ENCODE data around the gene SLC25A15.
A peak's percentile ranks its signal among the peaks of the same experiment; 100 is the strongest.

The SLC25A15 gene

GRCh38 chr13:40789275-40790153 lies at the start of gene SLC25A15:
SLC25A15 (plus strand) TSS chr13:40789611; CDS start chr13:40793227, 3,616 bp downstream.
- peak within 1 kb of the TSS; percentile 55 for H3K27ac ChIP-seq (ENCODE audit: low read length)
- no peaks in the 10 kb centered on the region for H3K9me3 ChIP-seq (ENCODE audit: control insufficient read depth in 2 of 2, low read length in 2 of 2)
- H3K4me1 ChIP-seq (ENCODE audit: control insufficient read depth, insufficient read depth, low read length) = peaks cover 10% of the 10 kb centered on the region
- H3K4me3 ChIP-seq (ENCODE audit: low read length in 2 of 2) = peak within 1 kb of the TSS; percentile 76 to 80
- H3K9ac ChIP-seq (ENCODE audit: low read length in 2 of 2) = peak within 1 kb of the TSS; percentile 68 to 72
- H3K36me3 ChIP-seq (ENCODE audit: control insufficient read depth in 2 of 2, insufficient read depth in 2 of 2, low read length in 2 of 2) = peaks cover 0 to 2% of the 10 kb centered on the region in 2 donors
- no peaks in the 10 kb centered on the region for H3K27me3 ChIP-seq (ENCODE audit: control insufficient read depth in 1 of 2, insufficient read depth in 2 of 2, low read length in 2 of 2)

DNA sequence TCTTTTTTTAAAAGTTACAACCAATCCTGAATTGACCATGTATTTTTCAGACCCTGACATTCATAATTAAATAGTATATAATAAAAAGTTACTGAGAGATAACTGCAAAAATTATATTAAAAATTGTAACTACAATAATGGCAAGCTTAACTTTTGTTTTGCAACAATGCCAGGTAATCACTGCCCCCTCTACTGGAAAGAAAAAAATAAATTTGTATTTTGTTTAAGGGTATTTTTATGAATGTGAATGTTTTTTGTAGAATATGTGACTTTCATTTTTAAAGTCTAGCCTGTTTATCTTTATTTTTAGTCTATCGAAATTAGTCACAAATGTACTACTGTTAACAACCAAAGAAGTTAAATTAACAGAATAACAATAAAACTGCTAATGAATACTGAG lies 40.1 kb upstream of the SLC25A15 start:
- Histone ChIP-seq H3K27me3 (ENCODE audit: control insufficient read depth in 1 of 2, insufficient read depth in 2 of 2, low read length in 2 of 2) (no peaks in the 10 kb centered on the region), H3K36me3 (ENCODE audit: control insufficient read depth in 2 of 2, insufficient read depth in 2 of 2, low read length in 2 of 2) (peaks cover 10 to 20% of the 10 kb centered on the region in 2 donors), H3K9me3 (ENCODE audit: control insufficient read depth in 2 of 2, low read length in 2 of 2) (no peaks in the 10 kb centered on the region), H3K4me3 (ENCODE audit: low read length in 2 of 2) (no peak overlapping the region), H3K9ac (ENCODE audit: low read length in 2 of 2) (no peak overlapping the region), H3K4me1 (ENCODE audit: control insufficient read depth, insufficient read depth, low read length) (no peaks in the 10 kb centered on the region), H3K27ac (ENCODE audit: low read length) (no peak overlapping the region)

- H3K4me3 ChIP-seq (ENCODE audit: low read length in 2 of 2) = no peak overlapping the region
- no peaks in the 10 kb centered on the region for H3K4me1 ChIP-seq (ENCODE audit: control insufficient read depth, insufficient read depth, low read length)
- peaks cover 25% of the 10 kb centered on the region in 2 donors for H3K36me3 ChIP-seq (ENCODE audit: control insufficient read depth in 2 of 2, insufficient read depth in 2 of 2, low read length in 2 of 2)
- H3K27me3 ChIP-seq (ENCODE audit: control insufficient read depth in 1 of 2, insufficient read depth in 2 of 2, low read length in 2 of 2) = no peaks in the 10 kb centered on the region
- no peak overlapping the region for H3K9ac ChIP-seq (ENCODE audit: low read length in 2 of 2)
- H3K27ac ChIP-seq (ENCODE audit: low read length) = no peak overlapping the region
- H3K9me3 ChIP-seq (ENCODE audit: control insufficient read depth in 2 of 2, low read length in 2 of 2) = no peaks in the 10 kb centered on the region
Observed at GRCh38 chr13:40755082-40755700, 34.2 kb upstream of the SLC25A15 start.

DNA sequence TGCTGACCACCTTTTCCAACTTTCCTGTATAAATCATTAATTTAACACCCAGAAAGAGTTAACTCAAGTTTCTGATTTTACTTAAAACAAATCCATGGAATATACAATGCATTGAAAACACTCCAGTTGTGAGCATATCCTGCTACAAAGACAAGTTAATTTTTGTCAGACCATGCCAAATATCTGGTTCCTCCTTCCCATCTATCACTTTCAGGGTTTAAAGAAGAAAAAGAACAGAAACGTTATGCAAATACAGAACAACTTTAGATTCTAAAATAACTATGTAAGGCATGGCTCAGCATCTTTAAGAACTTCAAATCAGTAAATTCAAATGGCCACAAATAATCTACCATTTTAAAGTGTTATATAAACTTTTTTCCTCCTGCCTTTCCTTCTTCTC lies 33.4 kb upstream of the SLC25A15 start:
- H3K9me3 ChIP-seq (ENCODE audit: control insufficient read depth in 2 of 2, low read length in 2 of 2) = no peaks in the 10 kb centered on the region
- H3K4me3 ChIP-seq (ENCODE audit: low read length in 2 of 2) = no peak overlapping the region
- H3K4me1 ChIP-seq (ENCODE audit: control insufficient read depth, insufficient read depth, low read length) = no peaks in the 10 kb centered on the region
- peaks cover 25% of the 10 kb centered on the region in 2 donors for H3K36me3 ChIP-seq (ENCODE audit: control insufficient read depth in 2 of 2, insufficient read depth in 2 of 2, low read length in 2 of 2)
- H3K27ac ChIP-seq (ENCODE audit: low read length) = no peak overlapping the region
- H3K27me3 ChIP-seq (ENCODE audit: control insufficient read depth in 1 of 2, insufficient read depth in 2 of 2, low read length in 2 of 2) = no peaks in the 10 kb centered on the region
- H3K9ac ChIP-seq (ENCODE audit: low read length in 2 of 2) = no peak overlapping the region

GRCh38 chr13:40758811-40759210 lies 30.6 kb upstream of the SLC25A15 start:
- H3K4me1 ChIP-seq (ENCODE audit: control insufficient read depth, insufficient read depth, low read length) = no peaks in the 10 kb centered on the region
- no peaks in the 10 kb centered on the region for H3K9me3 ChIP-seq (ENCODE audit: control insufficient read depth in 2 of 2, low read length in 2 of 2)
- H3K36me3 ChIP-seq (ENCODE audit: control insufficient read depth in 2 of 2, insufficient read depth in 2 of 2, low read length in 2 of 2) = peaks cover 13 to 23% of the 10 kb centered on the region in 2 donors

DNA sequence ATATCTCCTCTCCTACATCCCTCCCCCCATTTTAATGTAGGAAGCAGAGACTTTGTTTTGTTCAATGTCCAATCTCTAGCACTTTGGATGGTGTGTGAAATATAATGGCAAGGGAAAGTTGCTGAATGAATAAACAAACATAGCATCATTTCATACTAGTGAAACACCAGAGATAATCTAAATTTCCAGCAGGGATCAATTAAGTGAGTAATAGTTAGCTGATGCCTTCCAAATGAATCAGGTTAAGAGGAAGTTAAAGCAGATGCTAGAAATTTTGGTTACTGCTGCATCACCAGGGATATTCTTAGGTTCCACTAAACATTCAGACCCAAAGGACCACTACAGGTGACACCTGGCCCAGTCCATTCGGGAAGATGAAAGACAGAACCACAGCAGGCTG lies 26.6 kb upstream of the SLC25A15 start:
- Histone ChIP-seq H3K4me3 (ENCODE audit: low read length in 2 of 2) (no peak overlapping the region), H3K27ac (ENCODE audit: low read length) (no peak overlapping the region), H3K4me1 (ENCODE audit: control insufficient read depth, insufficient read depth, low read length) (no peaks in the 10 kb centered on the region), H3K36me3 (ENCODE audit: control insufficient read depth in 2 of 2, insufficient read depth in 2 of 2, low read length in 2 of 2) (peaks cover 4 to 16% of the 10 kb centered on the region in 2 donors), H3K9me3 (ENCODE audit: control insufficient read depth in 2 of 2, low read length in 2 of 2) (no peaks in the 10 kb centered on the region), H3K27me3 (ENCODE audit: control insufficient read depth in 1 of 2, insufficient read depth in 2 of 2, low read length in 2 of 2) (no peaks in the 10 kb centered on the region), H3K9ac (ENCODE audit: low read length in 2 of 2) (no peak overlapping the region)

More at GRCh38 chr13:40758811-40759210, 30.6 kb upstream of the SLC25A15 start:
- H3K9ac ChIP-seq (ENCODE audit: low read length in 2 of 2) = no peak overlapping the region
- no peak overlapping the region for H3K27ac ChIP-seq (ENCODE audit: low read length)
- H3K4me3 ChIP-seq (ENCODE audit: low read length in 2 of 2) = no peak overlapping the region
- H3K27me3 ChIP-seq (ENCODE audit: control insufficient read depth in 1 of 2, insufficient read depth in 2 of 2, low read length in 2 of 2) = no peaks in the 10 kb centered on the region

- Histone ChIP-seq H3K36me3 (ENCODE audit: control insufficient read depth in 2 of 2, insufficient read depth in 2 of 2, low read length in 2 of 2) (peaks cover 4 to 8% of the 10 kb centered on the region in 2 donors), H3K4me3 (ENCODE audit: low read length in 2 of 2) (no peak overlapping the region), H3K9ac (ENCODE audit: low read length in 2 of 2) (no peak overlapping the region), H3K27ac (ENCODE audit: low read length) (no peak overlapping the region), H3K9me3 (ENCODE audit: control insufficient read depth in 2 of 2, low read length in 2 of 2) (no peaks in the 10 kb centered on the region), H3K4me1 (ENCODE audit: control insufficient read depth, insufficient read depth, low read length) (no peaks in the 10 kb centered on the region), H3K27me3 (ENCODE audit: control insufficient read depth in 1 of 2, insufficient read depth in 2 of 2, low read length in 2 of 2) (no peaks in the 10 kb centered on the region)
Observed at GRCh38 chr13:40764587-40765403, 24.6 kb upstream of the SLC25A15 start.

DNA sequence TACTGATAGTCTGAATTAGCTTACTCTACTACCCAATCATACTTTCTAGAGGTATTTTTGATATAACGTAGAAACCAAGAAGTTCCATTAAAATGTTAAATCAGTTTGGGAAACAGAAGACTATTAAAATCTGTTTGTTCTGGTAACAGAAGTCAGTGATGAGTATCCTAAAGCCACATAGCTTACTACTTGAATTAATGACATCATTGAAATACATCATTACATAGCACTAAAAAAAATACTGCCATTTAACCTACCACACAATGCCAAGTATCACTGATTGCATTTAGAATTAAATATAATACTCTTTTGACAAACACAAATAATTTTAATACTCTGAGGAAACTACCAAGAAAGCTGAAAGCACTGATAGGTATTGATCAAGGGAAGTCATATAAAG lies 23.8 kb upstream of the SLC25A15 start:
- Histone ChIP-seq H3K9me3 (ENCODE audit: control insufficient read depth in 2 of 2, low read length in 2 of 2) (no peaks in the 10 kb centered on the region), H3K36me3 (ENCODE audit: control insufficient read depth in 2 of 2, insufficient read depth in 2 of 2, low read length in 2 of 2) (peaks cover 4 to 8% of the 10 kb centered on the region in 2 donors), H3K27me3 (ENCODE audit: control insufficient read depth in 1 of 2, insufficient read depth in 2 of 2, low read length in 2 of 2) (no peaks in the 10 kb centered on the region), H3K4me3 (ENCODE audit: low read length in 2 of 2) (no peak overlapping the region), H3K9ac (ENCODE audit: low read length in 2 of 2) (no peak overlapping the region), H3K27ac (ENCODE audit: low read length) (no peak overlapping the region), H3K4me1 (ENCODE audit: control insufficient read depth, insufficient read depth, low read length) (no peaks in the 10 kb centered on the region)

GRCh38 chr13:40769970-40770369 lies 19.4 kb upstream of the SLC25A15 start:
- no peak overlapping the region for H3K27ac ChIP-seq (ENCODE audit: low read length)
- peak overlapping the region; percentile 99 to 100 for H3K4me3 ChIP-seq (ENCODE audit: low read length in 2 of 2)
- H3K9ac ChIP-seq (ENCODE audit: low read length in 2 of 2) = peak overlapping the region in 1 of 2 donors; percentile 98
- H3K9me3 ChIP-seq (ENCODE audit: control insufficient read depth in 2 of 2, low read length in 2 of 2) = no peaks in the 10 kb centered on the region
- H3K27me3 ChIP-seq (ENCODE audit: control insufficient read depth in 1 of 2, insufficient read depth in 2 of 2, low read length in 2 of 2) = no peaks in the 10 kb centered on the region
- no peaks in the 10 kb centered on the region for H3K4me1 ChIP-seq (ENCODE audit: control insufficient read depth, insufficient read depth, low read length)
- no peaks in the 10 kb centered on the region for H3K36me3 ChIP-seq (ENCODE audit: control insufficient read depth in 2 of 2, insufficient read depth in 2 of 2, low read length in 2 of 2)

DNA sequence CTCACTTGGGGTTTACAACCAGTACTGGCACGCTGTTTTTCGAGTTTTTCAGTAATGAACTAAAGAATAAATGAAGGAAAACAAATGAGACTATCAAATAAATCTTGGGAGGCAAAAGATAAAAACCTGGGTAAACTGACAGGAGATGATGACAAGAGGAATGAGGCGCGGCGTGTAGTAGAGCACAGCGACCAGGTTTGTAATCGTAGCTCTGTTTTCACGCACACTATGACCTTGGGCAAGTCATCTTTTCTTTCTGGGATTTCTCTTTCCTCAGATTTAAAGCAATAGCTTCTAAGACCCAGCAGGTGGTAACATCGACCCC lies 18.8 kb upstream of the SLC25A15 start:
- Histone ChIP-seq H3K9me3 (ENCODE audit: control insufficient read depth in 2 of 2, low read length in 2 of 2) (no peaks in the 10 kb centered on the region), H3K27ac (ENCODE audit: low read length) (peak overlapping the region; percentile 82), H3K4me3 (ENCODE audit: low read length in 2 of 2) (peak overlapping the region; percentile 99 to 100), H3K36me3 (ENCODE audit: control insufficient read depth in 2 of 2, insufficient read depth in 2 of 2, low read length in 2 of 2) (no peaks in the 10 kb centered on the region), H3K4me1 (ENCODE audit: control insufficient read depth, insufficient read depth, low read length) (no peaks in the 10 kb centered on the region), H3K9ac (ENCODE audit: low read length in 2 of 2) (peak overlapping the region; percentile 97 to 98), H3K27me3 (ENCODE audit: control insufficient read depth in 1 of 2, insufficient read depth in 2 of 2, low read length in 2 of 2) (no peaks in the 10 kb centered on the region)

All from stomach smooth muscle (tissue), 2 donors.